Activated B cell treated with CpG ODN at 0.5 μM for 24 hours (primary cell): Measurements from ENCODE around the gene ZNF154. TPM values are rescaled to one million over a fixed set of nuclear protein-coding genes. Genes with fewer than 3 reads are reported as not detected.

ENCODE experiments used
- ATAC-seq: fragments of 200-7000 bp; cut with Tn5 transposase; one replicate; pipeline ENCODE4 v1.10.0; 2021; ENCODE audit warnings: low read depth, mild to moderate bottlenecking, moderate library complexity
- CTCF ChIA-PET: fragments of 350-600 bp; sonication (Branson Sonifier 250); formaldehyde crosslinking; loops from one replicate; lab custom pipeline; 2021; ENCODE audit warnings: antibody characterized with exemption; lab: Charles Lee
- POLR2A ChIA-PET: fragments of 350-600 bp; sonication (Branson Sonifier 250); formaldehyde crosslinking; loops from one replicate; lab custom pipeline; 2021; ENCODE audit warnings: antibody characterized with exemption; lab: Charles Lee
- DNase-seq: peaks from one replicate; pipeline ENCODE4 v3.0.0; 2022
- H3K27ac Mint-ChIP-seq: one replicate; pipeline ENCODE4 v1.8.0; 2020; ENCODE audit warnings: mixed read lengths
- H3K27me3 Mint-ChIP-seq: one replicate; pipeline ENCODE4 v1.8.0; 2021; ENCODE audit warnings: mixed read lengths
- H3K36me3 Mint-ChIP-seq: one replicate; pipeline ENCODE4 v1.8.0; 2021; ENCODE audit warnings: low read depth, mixed read lengths
- H3K4me1 Mint-ChIP-seq: one replicate; pipeline ENCODE4 v1.8.0; 2021; ENCODE audit warnings: mixed read lengths
- H3K4me3 Mint-ChIP-seq: one replicate; pipeline ENCODE4 v1.8.0; 2020; ENCODE audit warnings: mild to moderate bottlenecking, mixed read lengths
- H3K9me3 Mint-ChIP-seq: one replicate; pipeline ENCODE4 v1.8.0; 2020; ENCODE audit warnings: mixed read lengths
- CTCF ChIP-seq: fragments of 200-600 bp; IDR thresholded peaks from one replicate; pipeline ENCODE4 v1.8.0; 2022; ENCODE audit warnings: antibody characterized with exemption, mild to moderate bottlenecking
- intact Hi-C: fragments of 100-400 bp; cut with micrococcal nuclease; formaldehyde crosslinking; loops from one replicate; pipeline ENCODE4 v1.15.1; 2024
- total RNA-seq: library from RNA; stranded (reverse); gene quantifications from 2 replicates; pipeline ENCODE4 v1.2.3, GENCODE V29; 2022

Gene ZNF154
- total RNA-seq, 1 donor from 2014 or later: 27.9 TPM

DNA sequence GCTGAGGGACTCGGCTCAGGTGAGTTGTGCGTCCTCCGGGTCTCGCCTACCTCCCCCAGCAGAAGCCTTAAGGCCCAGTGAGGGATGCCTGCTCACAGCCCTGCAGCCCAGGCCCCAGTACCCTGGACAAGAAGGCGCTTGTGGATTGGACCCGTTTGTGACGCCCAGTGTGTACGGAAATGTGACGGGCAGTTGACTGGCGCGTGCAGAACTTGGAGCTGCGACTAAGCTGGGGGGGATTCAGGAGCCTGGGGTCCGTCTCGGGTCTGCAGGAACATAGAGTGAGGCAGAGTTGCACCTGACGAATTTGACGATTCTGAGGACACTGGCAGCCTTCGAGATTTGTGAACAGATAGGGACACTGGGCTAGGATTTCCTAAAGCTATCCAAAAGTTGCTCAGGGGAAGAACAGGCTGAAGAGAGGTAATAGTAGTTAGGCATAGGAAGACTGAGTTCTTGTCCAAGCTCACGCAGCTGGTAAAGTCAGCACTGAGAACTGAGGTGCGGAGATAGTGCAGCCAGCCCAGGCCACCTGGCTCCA is 26.7 kb downstream of the ZNF154 start:
- DNase-seq (no peak), ATAC-seq (no peak)
- intact Hi-C loops: loop anchor here (5.0 kb wide), 1 partner anchor 320 kb away; the partner anchor contains the start of gene ZNF606
- Mint-ChIP-seq H3K4me1 (peaks cover 39% of the 10 kb centered on the region), H3K27me3 (peaks cover 8% of the 10 kb centered on the region), H3K36me3 (peaks cover 60% of the 10 kb centered on the region), H3K27ac (peak overlapping the region; percentile 90), H3K9me3 (peaks cover 33% of the 10 kb centered on the region), H3K4me3 (peak overlapping the region; percentile 98)
- ChIA-PET POLR2A (interaction anchor here (0.6 to 1.8 kb wide), 19 partner anchors 8 to 862 kb away, joined by 3 to 25 read pairs (median 4); partner anchors contain the start of genes TRIM28, ZNF134, ZNF154 and ZNF211), CTCF (interaction anchor here (0.9 kb wide), 1 partner anchor 100 kb away, joined by 3 read pairs; no protein-coding TSS in a partner anchor)
- TF ChIP-seq CTCF: no peak

GRCh38 chr19:57675881-57676280 is 33.1 kb downstream of the ZNF154 start:
- H3K4me1 Mint-ChIP-seq: no peaks in the 10 kb centered on the region
- ATAC-seq: no peak
- H3K9me3 Mint-ChIP-seq: peaks cover 2% of the 10 kb centered on the region
- H3K27me3 Mint-ChIP-seq: peaks cover 29% of the 10 kb centered on the region
- ChIA-PET POLR2A (no interaction called here), CTCF (no interaction called here)
- no peak overlapping the region for H3K27ac Mint-ChIP-seq
- H3K4me3 Mint-ChIP-seq: no peak overlapping the region
- no peaks in the 10 kb centered on the region for H3K36me3 Mint-ChIP-seq
- DNase-seq: no peak
- no peak for TF ChIP-seq CTCF
- intact Hi-C loops: no loop called here

DNA sequence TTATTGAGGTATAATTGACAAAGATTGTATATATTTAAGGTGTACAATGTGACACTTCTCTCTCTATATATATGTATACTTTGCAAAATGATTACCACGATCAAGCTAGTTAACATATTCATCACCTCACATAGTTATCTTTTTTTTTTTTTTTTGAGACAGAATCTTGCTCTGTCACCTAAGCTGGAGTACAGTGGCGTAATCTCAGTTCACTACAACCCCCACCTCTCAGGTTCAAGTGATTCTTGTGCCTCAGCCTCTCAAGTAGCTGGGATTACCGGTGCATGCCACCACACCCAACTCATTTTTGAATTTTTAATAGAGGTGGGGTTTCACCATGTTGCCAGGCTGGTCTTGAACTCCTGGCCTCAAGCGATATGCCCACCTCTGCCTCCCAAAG is 36.5 kb downstream of the ZNF154 start:
- ChIA-PET CTCF (no interaction called here), POLR2A (interaction anchor here (0.7 kb wide), 1 partner anchor 145 kb away, joined by 5 read pairs; the partner anchor contains the start of gene ZNF549)
- Mint-ChIP-seq H3K4me1 (no peaks in the 10 kb centered on the region), H3K9me3 (peaks cover 2% of the 10 kb centered on the region), H3K4me3 (no peak overlapping the region), H3K27ac (no peak overlapping the region), H3K27me3 (peaks cover 28% of the 10 kb centered on the region), H3K36me3 (no peaks in the 10 kb centered on the region)
- intact Hi-C loops: no loop called here
- ATAC-seq (no peak), DNase-seq (no peak)
- TF ChIP-seq CTCF: no peak

DNA sequence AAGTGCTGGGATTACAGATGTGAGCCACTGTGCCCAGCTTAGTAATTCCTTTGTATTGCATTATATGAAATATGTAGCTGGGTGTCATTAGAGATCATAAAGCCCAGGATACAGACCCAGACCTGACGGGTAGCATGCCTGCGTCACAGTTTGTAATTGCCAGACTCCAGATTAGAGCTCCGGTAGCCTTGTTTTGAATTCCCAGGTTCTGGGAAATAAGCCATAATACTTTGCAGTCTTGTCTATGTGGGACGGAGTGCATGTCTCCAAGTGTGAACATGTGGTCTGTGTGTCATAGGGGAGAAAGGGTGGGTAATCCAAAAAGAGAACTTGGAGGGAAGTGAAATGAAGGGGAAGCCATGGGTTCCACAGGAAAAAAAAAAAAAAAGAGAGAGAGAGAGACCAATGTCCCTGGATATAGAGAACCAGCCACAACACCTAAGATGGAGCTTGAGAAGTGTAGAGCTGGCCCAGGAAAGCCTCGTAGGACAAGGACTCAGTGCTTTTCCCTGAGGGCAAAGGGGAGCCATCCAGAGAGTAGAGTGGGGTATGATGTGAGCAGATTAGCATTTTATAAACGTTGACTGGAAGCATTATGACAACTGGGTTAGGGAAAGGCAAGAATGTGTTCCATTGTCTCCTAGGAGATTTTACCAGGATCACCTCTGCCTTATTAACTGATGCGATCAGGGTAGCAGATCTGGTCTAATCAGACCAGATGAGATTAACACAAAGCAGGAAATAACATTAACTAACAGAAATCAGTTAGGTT is 37.7 kb downstream of the ZNF154 start:
- ATAC-seq (no peak), DNase-seq (no peak)
- H3K27me3 Mint-ChIP-seq: peaks cover 25% of the 10 kb centered on the region
- CTCF ChIA-PET: no interaction called here
- no peaks in the 10 kb centered on the region for H3K9me3 Mint-ChIP-seq
- POLR2A ChIA-PET: no interaction called here
- intact Hi-C loops: no loop called here
- no peaks in the 10 kb centered on the region for H3K4me1 Mint-ChIP-seq
- H3K36me3 Mint-ChIP-seq: no peaks in the 10 kb centered on the region
- no peak overlapping the region for H3K4me3 Mint-ChIP-seq
- no peak overlapping the region for H3K27ac Mint-ChIP-seq
- TF ChIP-seq CTCF: no peak

DNA sequence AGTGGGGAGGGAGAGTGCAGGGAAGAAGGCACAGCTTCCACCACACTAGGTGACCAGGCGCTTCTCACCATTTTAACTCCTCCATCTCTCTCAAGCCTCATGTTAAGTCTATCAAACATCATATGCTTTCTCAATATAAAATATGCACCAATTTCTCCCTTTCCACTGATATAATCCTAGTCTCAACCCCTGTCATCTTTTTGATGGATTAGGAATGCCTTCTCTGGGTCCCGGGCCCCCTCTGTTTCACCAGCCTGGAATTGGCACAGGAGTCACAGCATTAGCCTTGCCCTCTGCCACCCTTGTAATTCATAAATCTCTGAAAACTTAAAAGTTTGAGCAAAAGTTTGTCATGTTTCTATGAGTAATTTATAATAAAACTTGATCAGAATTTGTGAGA is 40.4 kb downstream of the ZNF154 start, which contains the start of gene ZSCAN4:
Gene ZSCAN4 (plus strand): TSS at position 301 of the 400 bp plus-strand sequence. CDS start 7,211 bp downstream, outside the sequence.
- CTCF ChIA-PET: no interaction called here
- H3K9me3 Mint-ChIP-seq: no peaks in the 10 kb centered on the region
- no peaks in the 10 kb centered on the region for H3K36me3 Mint-ChIP-seq

More for the DNA sequence above, 40.4 kb downstream of the ZNF154 start, which contains the start of gene ZSCAN4:
- intact Hi-C loops: no loop called here
- H3K4me3 Mint-ChIP-seq: no peak within 1 kb of the TSS
- no peak for TF ChIP-seq CTCF
- DNase-seq: no peak
- no peak within 1 kb of the TSS for H3K27ac Mint-ChIP-seq
- no peak for ATAC-seq
- peaks cover 34% of the 10 kb centered on the region for H3K27me3 Mint-ChIP-seq
- H3K4me1 Mint-ChIP-seq: peaks cover 5% of the 10 kb centered on the region
- POLR2A ChIA-PET: no interaction called here
